NCI-H82 treated with DMSO at 0.1 percent for 48 hours (cell line): ENCODE data around the gene ARL15.
"Not testable (repeated sequence)": the region's sequence is repeated elsewhere in the genome, so short reads cannot be mapped to it uniquely, and the experiment has no call there.

Experiments used
- DNase-seq: peaks from one replicate; lab custom pipeline; 2025; ENCODE audit not compliant: unreplicated experiment; lab: John Stamatoyannopoulos, UW

The ARL15 gene

DNA sequence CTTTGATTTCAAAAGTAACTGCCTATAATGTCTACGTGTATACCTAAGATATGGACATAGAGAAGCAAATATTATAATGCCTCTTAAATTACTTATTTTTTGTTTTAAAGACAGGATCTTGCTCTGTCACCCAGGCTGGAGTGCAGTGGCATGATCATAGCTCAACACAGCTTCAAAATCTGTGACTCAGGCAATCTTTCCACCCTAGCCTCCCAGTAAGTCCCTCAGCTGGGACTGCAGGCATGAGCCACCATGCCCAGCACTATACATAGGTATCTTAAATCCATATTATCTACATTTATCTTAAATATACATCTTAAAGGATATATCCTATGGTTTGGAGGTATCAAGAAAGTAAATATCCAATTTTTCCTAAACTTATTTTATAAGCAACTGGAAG, 261.2 kb downstream of the ARL15 start:
- DNase-seq, result no peak

GRCh38 chr5:54045077-54045792, 265.1 kb downstream of the ARL15 start:
- DNase-seq, result no peak

DNA sequence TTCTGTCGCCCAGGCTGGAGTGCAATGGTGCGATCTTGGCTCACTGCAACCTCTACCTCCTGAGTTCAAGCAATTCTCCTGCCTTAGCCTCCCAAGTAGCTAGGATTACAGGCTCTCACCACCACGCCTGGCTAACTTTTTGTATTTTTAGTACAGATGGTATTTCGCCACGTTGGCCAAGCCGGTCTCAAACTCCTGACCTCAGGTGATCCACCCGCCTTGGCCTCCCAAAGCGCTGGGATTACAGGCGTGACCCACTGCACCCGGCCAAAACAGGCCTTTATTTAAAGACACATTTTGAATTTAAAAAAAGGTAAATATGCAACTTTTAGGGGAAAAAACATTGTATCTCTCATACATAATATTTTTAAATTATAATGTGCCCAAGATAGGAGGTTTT, 266.1 kb downstream of the ARL15 start:
- not testable (repeated sequence) for DNase-seq

- DNase-seq, result no peak
Measured at GRCh38 chr5:54040804-54041203, 269.6 kb downstream of the ARL15 start.

GRCh38 chr5:54040018-54040417, 270.4 kb downstream of the ARL15 start:
- no peak for DNase-seq

DNA sequence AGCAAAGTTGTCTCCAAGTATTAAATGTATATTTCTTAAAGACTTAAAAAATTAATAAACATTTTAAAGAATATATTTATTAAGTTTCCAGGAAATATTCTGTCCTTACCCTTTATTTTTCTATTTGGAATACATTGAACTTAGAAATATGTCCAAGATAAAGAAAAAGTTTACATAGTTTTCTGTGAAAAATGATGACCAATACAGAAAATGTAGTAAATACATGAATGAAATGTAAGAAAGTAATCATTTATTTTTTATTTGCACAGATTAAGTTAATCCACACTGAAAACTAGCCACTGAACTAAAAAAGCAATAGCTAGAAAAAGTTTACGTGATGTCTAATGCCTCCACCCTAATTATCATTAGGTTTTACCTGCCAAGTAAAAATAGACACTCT, 273.2 kb downstream of the ARL15 start:
- no peak for DNase-seq

- DNase-seq, result no peak
Measured at GRCh38 chr5:54030981-54031380, 279.4 kb downstream of the ARL15 start.

DNA sequence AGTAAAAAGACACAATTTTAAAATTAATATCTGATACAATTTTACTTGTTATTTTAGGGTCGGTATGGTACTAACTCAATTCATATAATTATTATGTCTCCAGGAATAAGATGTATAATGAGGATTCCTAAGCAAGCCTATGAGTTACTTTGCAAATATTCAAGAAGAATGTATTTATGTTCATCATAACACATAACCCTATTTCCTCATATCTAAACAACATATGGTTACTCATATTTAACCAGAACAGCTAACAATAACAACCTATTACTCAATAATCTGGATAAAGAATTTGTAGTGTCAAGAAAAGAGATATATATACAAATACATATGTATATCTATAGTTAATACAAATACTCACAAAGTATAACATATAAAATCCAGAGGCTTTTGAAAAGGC, 285.9 kb downstream of the ARL15 start:
- no peak for DNase-seq

GRCh38 chr5:54022223-54022622, 288.1 kb downstream of the ARL15 start:
- DNase-seq, result peak; percentile 59

- DNase-seq, result no peak
Measured at GRCh38 chr5:54021431-54022164, 288.8 kb downstream of the ARL15 start.

DNA sequence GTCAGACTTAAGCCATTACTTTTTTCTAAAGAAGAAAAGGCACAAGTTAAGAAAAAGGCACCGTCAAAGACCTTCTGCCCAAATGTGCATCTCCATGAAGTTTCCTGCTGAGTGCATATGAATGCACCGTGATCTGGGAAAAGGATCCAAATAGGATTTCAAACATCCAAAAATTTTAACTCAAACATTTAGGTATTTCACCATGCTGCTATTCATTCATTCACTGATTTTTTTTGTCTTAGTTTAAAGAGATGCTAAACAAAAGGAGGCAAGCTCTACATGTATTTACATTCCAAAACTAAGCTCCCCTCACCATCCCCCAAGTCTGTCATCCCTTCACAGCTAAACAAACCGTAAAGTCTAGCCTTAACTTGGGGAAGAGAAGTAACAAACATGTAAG, 291.9 kb downstream of the ARL15 start:
- DNase-seq, result no peak

- DNase-seq, result no peak
Measured at GRCh38 chr5:54017580-54017979, 292.8 kb downstream of the ARL15 start.

GRCh38 chr5:54013556-54014194, 296.7 kb downstream of the ARL15 start:
- DNase-seq, result no peak

DNA sequence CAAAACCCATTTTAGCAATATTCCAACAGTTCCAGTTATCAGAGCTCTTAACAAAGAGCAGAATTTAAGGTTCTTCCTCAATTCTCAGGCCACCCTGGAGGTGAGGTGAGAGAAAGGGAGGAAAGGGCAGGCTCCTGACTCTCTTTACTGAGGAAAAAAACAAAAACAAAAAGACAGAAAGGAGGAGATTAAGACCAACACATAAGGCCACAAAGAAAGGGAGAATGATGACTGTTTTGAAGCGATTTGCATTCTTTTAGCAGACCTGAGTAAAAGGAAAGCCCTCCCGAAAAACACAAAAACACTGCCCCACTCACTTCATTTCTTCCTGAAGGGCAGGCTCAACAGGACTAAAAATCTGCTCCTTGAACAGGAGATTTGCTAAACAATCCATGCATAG, 300.5 kb downstream of the ARL15 start:
- no peak for DNase-seq

DNA sequence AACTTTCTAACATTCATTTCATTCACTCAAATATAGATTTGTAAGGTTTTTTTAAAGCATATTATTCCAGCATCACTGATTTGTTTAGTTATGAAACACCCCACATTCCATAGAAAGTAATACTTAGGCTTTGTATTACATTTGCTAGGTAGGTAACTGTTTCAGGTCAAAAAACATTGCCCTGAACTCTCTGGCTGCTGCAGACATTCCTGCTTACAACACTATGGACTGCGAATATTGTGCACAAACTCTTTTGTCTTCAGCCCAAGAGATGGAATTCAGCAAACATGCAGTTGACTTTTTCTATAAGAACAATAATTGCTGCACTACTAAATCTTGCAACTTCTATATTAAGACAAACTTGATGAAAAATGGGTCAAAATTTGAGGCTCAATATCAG, 301.0 kb downstream of the ARL15 start:
- no peak for DNase-seq

DNA sequence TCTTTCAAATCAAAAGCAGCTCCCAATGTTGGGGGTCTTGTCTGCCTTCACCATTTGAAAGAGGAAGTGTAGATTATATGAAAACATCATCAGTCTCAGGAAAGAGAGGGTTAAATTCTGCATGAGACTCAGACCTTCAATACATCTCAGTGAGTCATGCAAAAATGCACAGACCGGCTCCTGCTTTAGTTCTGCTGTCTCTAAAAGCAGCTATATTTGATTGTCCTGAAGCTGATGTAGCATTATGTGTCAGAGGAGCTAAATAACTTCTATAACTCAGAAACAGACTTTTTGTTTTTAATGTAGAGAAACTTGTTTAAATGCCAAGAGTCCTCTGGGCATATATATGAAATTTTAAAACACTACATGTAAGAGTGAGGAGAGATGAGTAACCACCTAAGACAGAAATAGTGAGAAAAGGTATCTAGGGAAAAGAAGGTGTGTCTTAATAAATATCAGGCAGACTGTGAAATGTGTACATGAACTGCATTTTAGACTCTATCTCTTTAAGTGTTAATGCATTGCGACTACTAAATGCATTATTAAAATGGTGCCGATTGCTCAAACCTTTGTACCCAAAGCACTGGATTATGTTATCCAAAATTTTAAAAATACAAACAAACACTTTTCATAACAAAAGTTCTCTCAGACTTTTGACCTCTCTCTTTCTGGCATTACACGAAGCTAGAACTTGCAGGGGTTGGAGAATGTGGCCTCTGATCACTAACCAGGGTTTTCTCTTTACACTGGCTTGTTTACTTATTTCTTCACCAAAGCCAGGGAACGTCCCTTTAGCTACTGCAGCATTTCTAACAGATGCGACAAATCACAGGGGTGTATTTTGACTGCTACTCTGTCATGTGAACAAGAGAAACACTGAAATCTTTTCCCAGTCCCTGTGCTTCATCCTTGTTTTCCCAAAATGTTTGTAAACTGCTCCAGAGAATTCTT, 302.3 kb downstream of the ARL15 start:
- no peak for DNase-seq

DNA sequence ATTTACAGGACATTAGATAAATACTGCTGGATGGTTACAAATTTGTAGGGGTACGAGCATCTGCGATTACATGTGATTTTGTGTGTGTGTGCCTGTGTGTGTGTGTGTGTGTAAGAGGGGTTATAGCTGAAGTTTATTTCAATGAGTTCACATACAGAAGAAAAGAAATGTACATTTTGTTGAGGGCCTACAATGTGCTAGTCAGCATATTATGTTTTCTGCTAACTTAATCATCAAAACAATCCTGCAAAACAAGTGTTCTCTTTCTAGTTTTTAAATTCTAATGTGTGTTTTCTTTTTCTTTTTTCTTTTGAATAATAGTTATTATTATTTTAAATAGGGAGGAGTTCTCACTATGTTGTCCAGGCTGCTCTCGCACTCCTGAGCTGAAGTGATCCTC, 305.7 kb downstream of the ARL15 start:
- no peak for DNase-seq

DNA sequence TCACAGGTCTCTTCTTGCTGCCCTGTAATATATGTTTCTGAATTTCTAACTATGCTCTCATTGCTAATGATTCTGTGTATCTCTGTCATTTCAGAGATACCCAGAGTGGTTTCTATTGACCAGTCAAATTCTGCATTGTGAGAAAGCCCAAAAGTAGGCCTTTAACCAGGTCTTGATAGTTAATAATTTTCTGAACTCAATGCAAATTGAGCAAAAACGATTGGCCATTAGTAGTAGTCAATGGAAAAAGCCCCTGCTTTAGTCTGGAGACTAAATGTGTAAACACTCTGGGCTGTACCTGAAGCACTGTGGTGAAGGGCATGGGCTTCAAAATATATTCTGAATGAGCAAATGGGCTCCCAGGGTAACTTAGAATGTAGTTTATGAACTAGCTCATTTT, 307.6 kb downstream of the ARL15 start:
- no peak for DNase-seq

DNA sequence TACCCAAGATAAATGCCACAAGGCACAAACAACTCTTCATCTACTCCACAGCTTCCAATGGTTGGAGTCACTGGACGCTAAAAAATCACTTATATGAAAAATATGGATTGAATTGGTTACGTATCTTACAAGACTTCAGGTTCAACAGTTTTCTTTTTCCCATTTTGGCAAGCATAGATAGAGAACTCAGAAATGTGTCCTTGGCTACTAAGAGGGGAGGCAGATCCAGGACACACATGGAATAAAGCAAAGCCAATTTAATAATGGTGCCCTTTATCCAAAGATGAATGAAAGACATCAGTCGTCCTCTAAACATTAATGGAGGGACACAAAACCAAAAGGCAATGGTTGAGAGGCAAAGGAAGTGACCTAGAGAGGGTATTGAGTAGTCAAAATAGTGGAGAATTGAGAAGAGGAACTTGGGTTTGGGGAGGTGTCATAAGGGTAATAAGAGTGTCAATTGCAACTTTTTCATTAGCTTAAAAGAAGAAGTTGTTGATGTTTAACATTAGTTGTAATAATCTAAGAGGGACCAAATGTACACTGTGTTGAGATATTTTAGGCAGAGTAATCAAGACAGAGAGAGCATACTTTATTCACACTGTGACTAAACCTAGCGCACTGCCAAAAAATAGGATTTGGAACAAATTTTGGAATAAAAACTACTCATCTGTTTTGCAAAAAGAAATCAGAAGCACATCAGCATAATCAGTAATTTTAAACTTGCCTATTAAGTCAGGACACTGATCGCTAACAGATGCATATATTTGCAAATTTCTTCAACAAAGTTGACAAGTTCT, 308.2 kb downstream of the ARL15 start:
- no peak for DNase-seq

GRCh38 chr5:54000011-54000410, 310.4 kb downstream of the ARL15 start:
- no peak for DNase-seq
